Panc1 (cell line): ENCODE measurements around the gene LAMA1. TPM values are rescaled to one million over a fixed set of nuclear protein-coding genes. Genes with fewer than 3 reads are reported as not detected.

ENCODE experiments used
- ATAC-seq: fragments of 200-7000 bp; cut with Tn5 transposase; 2 replicates; pipeline ENCODE4 v1.9.1; 2020; ENCODE audit warnings: mild to moderate bottlenecking, moderate library complexity
- BruUV-seq: library from RNA; stranded (reverse); fragments of 400-500 nt; replicated peaks from 2 replicates; lab custom pipeline; 2021; lab: Mats Ljungman, UMichigan
- CTCF ChIA-PET: fragments of 300-600 bp; sonication (Branson Sonifier 250); formaldehyde crosslinking; loops from one replicate; lab custom pipeline; 2022; ENCODE audit warnings: antibody characterized with exemption; lab: Charles Lee
- POLR2A ChIA-PET: fragments of 300-600 bp; sonication (Branson Sonifier 250); formaldehyde crosslinking; loops from one replicate; lab custom pipeline; 2022; ENCODE audit warnings: antibody characterized with exemption; lab: Charles Lee
- DNase-seq: peaks from one replicate; pipeline ENCODE4 v3.0.0-alpha.2; 2010; ENCODE audit warnings: low read depth, low spot score
- H3K27ac ChIP-seq: 2 replicates; pipeline ENCODE4 v1.5.1; 2011; ENCODE audit warnings: mild to moderate bottlenecking, low read length, inconsistent platforms
- H3K27me3 ChIP-seq: fragments of 200-500 bp; sonication (Bioruptor generic); 2 replicates; pipeline ENCODE4 v1.6.0; 2014; ENCODE audit warnings: low read length, inconsistent platforms; ENCODE audit not compliant: control insufficient read depth, insufficient read depth
- H3K36me3 ChIP-seq: fragments of 200-500 bp; sonication (Bioruptor generic); 2 replicates; pipeline ENCODE4 v1.5.1; 2014; ENCODE audit warnings: inconsistent platforms, mild to moderate bottlenecking, low read length, moderate library complexity; ENCODE audit not compliant: control insufficient read depth, insufficient read depth
- H3K4me1 ChIP-seq: 2 replicates; pipeline ENCODE4 v1.5.1; 2011; ENCODE audit warnings: inconsistent platforms, mild to moderate bottlenecking, low read length, moderate library complexity; ENCODE audit not compliant: control insufficient read depth, insufficient read depth
- H3K4me3 ChIP-seq, 2 experiments: 2 replicates each; pipeline ENCODE4 v1.5.1; 2011 to 2012; ENCODE audit warnings: low read depth in 2 of 2, low read length in 2 of 2, mild to moderate bottlenecking in 2 of 2, inconsistent platforms in 1 of 2, moderate library complexity in 1 of 2
- H3K9me3 ChIP-seq: fragments of 200-500 bp; sonication (Bioruptor generic); 2 replicates; pipeline ENCODE4 v1.5.1; 2014; ENCODE audit warnings: low read depth, mild to moderate bottlenecking, inconsistent platforms, low read length, moderate library complexity; ENCODE audit not compliant: control insufficient read depth, insufficient read depth
- POLR2AphosphoS5 ChIP-seq: IDR thresholded peaks from 2 replicates; pipeline ENCODE4 v1.6.1; 2012; ENCODE audit warnings: mild to moderate bottlenecking, low read depth, low read length, moderate library complexity
- REST ChIP-seq, 2 experiments: IDR thresholded peaks; 2 replicates each; pipeline ENCODE4 v1.6.1; 2011 to 2012; ENCODE audit warnings: low read depth in 2 of 2, control low read depth in 1 of 2, low read length in 1 of 2, mild to moderate bottlenecking in 1 of 2, moderate library complexity in 1 of 2; ENCODE audit not compliant: insufficient read depth in 1 of 2
- SIN3A ChIP-seq: IDR thresholded peaks from 2 replicates; pipeline ENCODE4 v1.6.1; 2012; ENCODE audit warnings: low read depth, mild to moderate bottlenecking, low read length, moderate library complexity, borderline replicate concordance; ENCODE audit not compliant: insufficient read depth
- TCF7L2 ChIP-seq: IDR thresholded peaks from 2 replicates; pipeline ENCODE4 v1.6.1; 2011; ENCODE audit warnings: mild to moderate bottlenecking, low read depth, low read length, inconsistent platforms
- in situ Hi-C: cut with HindIII; loops from 2 replicates; pipeline ENCODE4 v1.10.0; 2016; ENCODE audit warnings: low sequenced_read_pairs, low pct_unique_long_range_greater_than_20kb
- intact Hi-C: fragments of 100-400 bp; cut with micrococcal nuclease; formaldehyde crosslinking; loops from one replicate; pipeline ENCODE4 v1.10.0; 2022; ENCODE audit not compliant: unreplicated experiment
- total RNA-seq: library from RNA; stranded (reverse); gene quantifications from one replicate; pipeline ENCODE4 v1.2.1, GENCODE V29; 2021; ENCODE audit not compliant: unreplicated experiment
- TF ChIP-seq, protein P1 (sequence below): fragments of 450-650 bp; IDR thresholded peaks from 2 replicates; pipeline ENCODE4 v1.5.1; 2017; ENCODE audit warnings: mild to moderate bottlenecking

LAMA1 gene
- total RNA-seq, 1 experiment from 2014 or later, result 0.03 TPM

GRCh38 chr18:6960656-6961055 lies 156.9 kb downstream of the LAMA1 start:
- no peak for TF ChIP-seq POLR2AphosphoS5
- no peak for TF ChIP-seq SIN3A
- TF ChIP-seq, protein P1, sequence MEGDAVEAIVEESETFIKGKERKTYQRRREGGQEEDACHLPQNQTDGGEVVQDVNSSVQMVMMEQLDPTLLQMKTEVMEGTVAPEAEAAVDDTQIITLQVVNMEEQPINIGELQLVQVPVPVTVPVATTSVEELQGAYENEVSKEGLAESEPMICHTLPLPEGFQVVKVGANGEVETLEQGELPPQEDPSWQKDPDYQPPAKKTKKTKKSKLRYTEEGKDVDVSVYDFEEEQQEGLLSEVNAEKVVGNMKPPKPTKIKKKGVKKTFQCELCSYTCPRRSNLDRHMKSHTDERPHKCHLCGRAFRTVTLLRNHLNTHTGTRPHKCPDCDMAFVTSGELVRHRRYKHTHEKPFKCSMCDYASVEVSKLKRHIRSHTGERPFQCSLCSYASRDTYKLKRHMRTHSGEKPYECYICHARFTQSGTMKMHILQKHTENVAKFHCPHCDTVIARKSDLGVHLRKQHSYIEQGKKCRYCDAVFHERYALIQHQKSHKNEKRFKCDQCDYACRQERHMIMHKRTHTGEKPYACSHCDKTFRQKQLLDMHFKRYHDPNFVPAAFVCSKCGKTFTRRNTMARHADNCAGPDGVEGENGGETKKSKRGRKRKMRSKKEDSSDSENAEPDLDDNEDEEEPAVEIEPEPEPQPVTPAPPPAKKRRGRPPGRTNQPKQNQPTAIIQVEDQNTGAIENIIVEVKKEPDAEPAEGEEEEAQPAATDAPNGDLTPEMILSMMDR, result no peak
- no peak for TF ChIP-seq TCF7L2
- no peak for TF ChIP-seq REST (IDR thresholded peaks at IDR 0.05; ENCODE audit: insufficient read depth in 1 of 2, low read depth in 2 of 2, low read length in 1 of 2)
- Histone ChIP-seq H3K4me1 (no peaks in the 10 kb centered on the region), H3K27ac (no peak overlapping the region), H3K4me3 (no peak overlapping the region), H3K27me3 (no peaks in the 10 kb centered on the region), H3K36me3 (no peaks in the 10 kb centered on the region), H3K9me3 (no peaks in the 10 kb centered on the region)
- in situ Hi-C loops (no loop called here), intact Hi-C loops (no loop called here)
- ChIA-PET POLR2A (no interaction called here), CTCF (interaction anchor here (0.6 kb wide), 1 partner anchor 148 kb away, joined by 3 read pairs; no protein-coding TSS in a partner anchor)
- DNase-seq (no peak), ATAC-seq (no peak)
- no TSS peak for BruUV-seq

DNA sequence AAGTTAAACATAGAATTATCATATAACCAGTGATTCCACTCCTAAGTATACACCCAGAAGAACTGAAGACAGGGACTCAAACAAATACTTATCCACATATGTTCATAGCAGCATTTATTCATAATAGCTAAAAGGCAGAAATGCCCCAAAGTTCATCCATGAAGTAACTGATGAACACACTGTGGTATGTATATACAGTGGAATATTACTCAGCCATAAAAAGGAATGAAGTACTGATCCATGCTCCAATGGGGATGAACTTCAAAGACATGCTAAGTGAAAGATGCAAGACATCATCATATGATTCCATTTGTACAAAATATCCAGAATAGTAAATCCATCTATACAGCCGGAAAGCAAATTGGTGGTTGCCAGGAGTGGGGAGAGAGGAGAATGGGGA lies 157.5 kb downstream of the LAMA1 start:
- Histone ChIP-seq H3K4me3 (no peak overlapping the region), H3K9me3 (no peaks in the 10 kb centered on the region), H3K4me1 (no peaks in the 10 kb centered on the region), H3K36me3 (no peaks in the 10 kb centered on the region), H3K27me3 (no peaks in the 10 kb centered on the region), H3K27ac (no peak overlapping the region)
- in situ Hi-C loops, result no loop called here
- TF ChIP-seq TCF7L2 (no peak), SIN3A (no peak), POLR2AphosphoS5 (no peak), REST (IDR thresholded peaks at IDR 0.05; ENCODE audit: insufficient read depth in 1 of 2, low read depth in 2 of 2, low read length in 1 of 2) (no peak)
- TF ChIP-seq, protein P1, result no peak
- intact Hi-C loops, result no loop called here
- DNase-seq (no peak), ATAC-seq (no peak)
- POLR2A ChIA-PET, result no interaction called here
- no TSS peak for BruUV-seq
- CTCF ChIA-PET, result interaction anchor here (0.6 kb wide), 1 partner anchor 147 kb away, joined by 3 read pairs; no protein-coding TSS in a partner anchor
